HEK293 (cell line): Measurements from ENCODE around the gene CDC42.
A peak's percentile ranks its signal among the peaks of the same experiment; 100 is the strongest.

ENCODE experiments used
- BCL11A ChIP-seq: fragments of 450-650 bp; formaldehyde crosslinking; IDR thresholded peaks from 2 replicates; pipeline ENCODE4 v1.5.1; 2016; ENCODE audit warnings: low read depth, missing biosample characterization, missing genetic modification characterization
- GLI4 ChIP-seq: fragments of 450-650 bp; formaldehyde crosslinking; IDR thresholded peaks from 2 replicates; pipeline ENCODE4 v1.5.1; 2016; ENCODE audit warnings: missing biosample characterization, missing genetic modification characterization
- GLIS2 ChIP-seq: fragments of 450-650 bp; formaldehyde crosslinking; IDR thresholded peaks from 2 replicates; pipeline ENCODE4 v1.5.1; 2016; ENCODE audit warnings: missing biosample characterization, missing genetic modification characterization
- HOXA7 ChIP-seq: sonication (generic); formaldehyde crosslinking; IDR thresholded peaks from 2 replicates; pipeline ENCODE4 v1.8.1; 2022; ENCODE audit warnings: missing genetic modification reagents, borderline replicate concordance
- KLF10 ChIP-seq: fragments of 450-650 bp; IDR thresholded peaks from 2 replicates; pipeline ENCODE4 v1.5.1; 2018; ENCODE audit warnings: missing biosample characterization, mild to moderate bottlenecking, missing genetic modification characterization
- KLF17 ChIP-seq: fragments of 450-650 bp; formaldehyde crosslinking; IDR thresholded peaks from 2 replicates; pipeline ENCODE4 v1.5.1; 2016; ENCODE audit warnings: missing biosample characterization, missing genetic modification characterization
- MZF1 ChIP-seq: fragments of 450-650 bp; formaldehyde crosslinking; IDR thresholded peaks from 2 replicates; pipeline ENCODE4 v1.5.1; 2017; ENCODE audit warnings: missing biosample characterization, missing genetic modification characterization, borderline replicate concordance
- PRDM1 ChIP-seq: fragments of 450-650 bp; formaldehyde crosslinking; IDR thresholded peaks from 2 replicates; pipeline ENCODE4; 2016; ENCODE audit warnings: missing biosample characterization, missing genetic modification characterization
- PRDM2 ChIP-seq: fragments of 450-650 bp; formaldehyde crosslinking; IDR thresholded peaks from 2 replicates; pipeline ENCODE4 v1.5.1; 2016; ENCODE audit warnings: missing biosample characterization, missing genetic modification characterization, borderline replicate concordance
- SALL2 ChIP-seq: fragments of 450-650 bp; formaldehyde crosslinking; IDR thresholded peaks from 2 replicates; pipeline ENCODE4 v1.5.0; 2017; ENCODE audit warnings: missing biosample characterization, mild to moderate bottlenecking, missing genetic modification characterization, borderline replicate concordance
- TSHZ1 ChIP-seq: fragments of 450-650 bp; formaldehyde crosslinking; IDR thresholded peaks from 2 replicates; pipeline ENCODE4 v1.5.1; 2016; ENCODE audit warnings: missing biosample characterization, missing genetic modification characterization, borderline replicate concordance
- ZBTB49 ChIP-seq: fragments of 450-650 bp; formaldehyde crosslinking; IDR thresholded peaks from 2 replicates; pipeline ENCODE4 v1.5.1; 2016; ENCODE audit warnings: missing biosample characterization, missing genetic modification characterization, low read depth
- ZNF112 ChIP-seq: fragments of 450-650 bp; formaldehyde crosslinking; IDR thresholded peaks from 2 replicates; pipeline ENCODE4 v1.5.0; 2017; ENCODE audit warnings: missing biosample characterization, missing genetic modification characterization
- ZNF114 ChIP-seq: fragments of 450-650 bp; formaldehyde crosslinking; IDR thresholded peaks from 2 replicates; pipeline ENCODE4 v1.5.0; 2017; ENCODE audit warnings: missing biosample characterization, missing genetic modification characterization
- ZNF239 ChIP-seq: fragments of 450-650 bp; formaldehyde crosslinking; IDR thresholded peaks from 2 replicates; pipeline ENCODE4 v1.5.1; 2016; ENCODE audit warnings: missing biosample characterization, missing genetic modification characterization
- ZNF266 ChIP-seq: fragments of 450-650 bp; formaldehyde crosslinking; IDR thresholded peaks from 2 replicates; pipeline ENCODE4 v1.5.1; 2016; ENCODE audit warnings: missing biosample characterization, missing genetic modification characterization, low read depth
- ZNF302 ChIP-seq: fragments of 450-650 bp; formaldehyde crosslinking; IDR thresholded peaks from 2 replicates; pipeline ENCODE4 v1.5.1; 2016; ENCODE audit warnings: missing biosample characterization, missing genetic modification characterization, low read depth
- ZNF341 ChIP-seq: fragments of 450-650 bp; formaldehyde crosslinking; IDR thresholded peaks from 2 replicates; pipeline ENCODE4; 2016; ENCODE audit warnings: low read depth, missing biosample characterization, missing genetic modification characterization
- ZNF391 ChIP-seq: fragments of 450-650 bp; formaldehyde crosslinking; IDR thresholded peaks from 2 replicates; pipeline ENCODE4 v1.5.1; 2016; ENCODE audit warnings: low read depth, missing biosample characterization, missing genetic modification characterization, borderline replicate concordance
- ZNF404 ChIP-seq: fragments of 450-650 bp; formaldehyde crosslinking; IDR thresholded peaks from 2 replicates; pipeline ENCODE4 v1.5.1; 2017; ENCODE audit warnings: missing biosample characterization, missing genetic modification characterization
- ZNF416 ChIP-seq: fragments of 450-650 bp; formaldehyde crosslinking; IDR thresholded peaks from 2 replicates; pipeline ENCODE4 v1.5.1; 2016; ENCODE audit warnings: missing biosample characterization, missing genetic modification characterization
- ZNF544 ChIP-seq: fragments of 450-650 bp; formaldehyde crosslinking; IDR thresholded peaks from 2 replicates; pipeline ENCODE4 v1.5.0; 2017; ENCODE audit warnings: missing biosample characterization, missing genetic modification characterization
- ZNF600 ChIP-seq: fragments of 450-650 bp; formaldehyde crosslinking; IDR thresholded peaks from 2 replicates; pipeline ENCODE4 v1.5.1; 2016; ENCODE audit warnings: missing biosample characterization, missing genetic modification characterization
- ZNF660 ChIP-seq: fragments of 450-650 bp; IDR thresholded peaks from 2 replicates; pipeline ENCODE4 v1.5.1; 2018; ENCODE audit warnings: missing biosample characterization, mild to moderate bottlenecking, missing genetic modification characterization
- ZNF777 ChIP-seq: fragments of 450-650 bp; formaldehyde crosslinking; IDR thresholded peaks from 2 replicates; pipeline ENCODE4 v1.5.1; 2017; ENCODE audit warnings: missing biosample characterization, missing genetic modification characterization, borderline replicate concordance
- ZSCAN16 ChIP-seq: fragments of 450-650 bp; formaldehyde crosslinking; IDR thresholded peaks from 2 replicates; pipeline ENCODE4 v1.5.1; 2016; ENCODE audit warnings: missing biosample characterization, missing genetic modification characterization
- ZSCAN30 ChIP-seq: fragments of 450-650 bp; IDR thresholded peaks from 2 replicates; pipeline ENCODE4 v1.5.1; 2018; ENCODE audit warnings: missing biosample characterization, mild to moderate bottlenecking, missing genetic modification characterization, moderate library complexity

The CDC42 gene

GRCh38 chr1:22114083-22115012 is 61.8 kb downstream of the CDC42 start (continued):
- TF ChIP-seq PRDM2 (tag by site-specific recombination), result no peak
- TF ChIP-seq KLF17, result peak; percentile 49; the same call in 1 of the 2 replicates
- TF ChIP-seq GLIS2, result peak; percentile 68
- no peak for TF ChIP-seq ZNF404
- peak; percentile 67; the same call in 1 of the 2 replicates for TF ChIP-seq ZNF660 (tag by site-specific recombination)
- no peak for TF ChIP-seq ZNF112 (tag by site-specific recombination)
- no peak for TF ChIP-seq GLI4 (tag by site-specific recombination)
- no peak for TF ChIP-seq ZNF544 (tag by site-specific recombination)
- no peak for TF ChIP-seq ZNF302 (tag by site-specific recombination)
- no peak for TF ChIP-seq ZNF777 (tag by site-specific recombination)
- peak; percentile 35; the same call in 1 of the 2 replicates for TF ChIP-seq ZNF341 (tag by site-specific recombination)
- TF ChIP-seq ZNF114 (tag by site-specific recombination), result no peak
- peak; percentile 40; the same call in 1 of the 2 replicates for TF ChIP-seq MZF1 (tag by site-specific recombination)
- peak; percentile 73 for TF ChIP-seq KLF10
- no peak for TF ChIP-seq ZNF266 (tag by site-specific recombination)
- TF ChIP-seq HOXA7 (CRISPR knock-in tag), result no peak
- no peak for TF ChIP-seq ZNF391 (tag by site-specific recombination)
- no peak for TF ChIP-seq ZNF416 (tag by site-specific recombination)
- TF ChIP-seq ZSCAN30 (tag by site-specific recombination), result no peak; the same call in 1 of the 2 replicates
- TF ChIP-seq PRDM1, result 0 out of 2 replicates have a peak, but pooled peaks have one; percentile 21
- no peak for TF ChIP-seq ZNF239
- no peak for TF ChIP-seq SALL2
- no peak for TF ChIP-seq BCL11A (tag by site-specific recombination)
- TF ChIP-seq TSHZ1 (tag by site-specific recombination), result 0 out of 2 replicates have a peak, but pooled peaks have one; percentile 13
- peak; percentile 91 for TF ChIP-seq ZNF600 (tag by site-specific recombination)
- no peak for TF ChIP-seq ZSCAN16 (tag by site-specific recombination)
- TF ChIP-seq ZBTB49 (tag by site-specific recombination), result no peak
